Transverse colon (tissue), 3 donors: ENCODE measurements around the gene GPR89B.
"Not testable (repeated sequence)": the region's sequence is repeated elsewhere in the genome, so short reads cannot be mapped to it uniquely, and the experiment has no call there.

ENCODE experiments used
- CTCF ChIP-seq, 5 experiments: fragments of 200-600 bp in 3 of 5; fragments of 450-650 bp in 2 of 5; sonication (generic) in 3 of 5; IDR thresholded peaks; 1 replicate in 2 of 5; 2 replicates in 3 of 5; pipeline ENCODE4 v1.5.1; 2016 to 2017; ENCODE audit warnings: antibody characterized with exemption in 5 of 5, inconsistent platforms in 3 of 5, mild to moderate bottlenecking in 2 of 5, moderate library complexity in 1 of 5
- EP300 ChIP-seq: sonication (generic); formaldehyde crosslinking; IDR thresholded peaks from one replicate; pipeline ENCODE4 v1.6.1; 2017; ENCODE audit warnings: antibody characterized with exemption, low read depth
- POLR2A ChIP-seq: fragments of 450-650 bp; IDR thresholded peaks from one replicate; pipeline ENCODE4 v1.6.1; 2016; ENCODE audit warnings: antibody characterized with exemption, mild to moderate bottlenecking, moderate library complexity

- TF ChIP-seq CTCF (IDR thresholded peaks at IDR 0.05); POLR2A; EP300: not testable (repeated sequence)
Measured at GRCh38 chr1:147958906-147959305, 30.7 kb downstream of the GPR89B start.
